HEK293 (cell line): ENCODE measurements around the gene NSMCE4A.

Experiments
- CTCF ChIP-seq: fragments of 450-650 bp; formaldehyde crosslinking; IDR thresholded peaks from 2 replicates; pipeline ENCODE4 v1.5.1; 2016; ENCODE audit warnings: missing biosample characterization, missing genetic modification characterization
- ELK4 ChIP-seq: IDR thresholded peaks from 2 replicates; pipeline ENCODE4 v1.6.1; 2011; ENCODE audit warnings: mild to moderate bottlenecking, low read depth, low read length, borderline replicate concordance
- HIC1 ChIP-seq: fragments of 450-650 bp; formaldehyde crosslinking; IDR thresholded peaks from 2 replicates; pipeline ENCODE4 v1.5.1; 2016; ENCODE audit warnings: missing biosample characterization, missing genetic modification characterization
- KLF1 ChIP-seq: fragments of 450-650 bp; formaldehyde crosslinking; IDR thresholded peaks from 2 replicates; pipeline ENCODE4 v1.5.1; 2016; ENCODE audit warnings: missing biosample characterization, missing genetic modification characterization
- KLF7 ChIP-seq: fragments of 450-650 bp; formaldehyde crosslinking; IDR thresholded peaks from 2 replicates; pipeline ENCODE4 v1.5.1; 2016; ENCODE audit warnings: missing biosample characterization, missing genetic modification characterization, borderline replicate concordance
- PATZ1 ChIP-seq: fragments of 450-650 bp; formaldehyde crosslinking; IDR thresholded peaks from 2 replicates; pipeline ENCODE4 v1.5.1; 2016; ENCODE audit warnings: missing biosample characterization, missing genetic modification characterization
- SP7 ChIP-seq: fragments of 450-650 bp; formaldehyde crosslinking; IDR thresholded peaks from 2 replicates; pipeline ENCODE4 v1.5.1; 2016; ENCODE audit warnings: missing biosample characterization, missing genetic modification characterization
- ZBTB20 ChIP-seq: fragments of 450-650 bp; formaldehyde crosslinking; IDR thresholded peaks from 2 replicates; pipeline ENCODE4 v1.5.1; 2016; ENCODE audit warnings: missing biosample characterization, missing genetic modification characterization
- ZBTB48 ChIP-seq: fragments of 450-650 bp; formaldehyde crosslinking; IDR thresholded peaks from 2 replicates; pipeline ENCODE4 v1.5.1; 2016; ENCODE audit warnings: missing biosample characterization, missing genetic modification characterization
- ZBTB7A ChIP-seq: fragments of 450-650 bp; formaldehyde crosslinking; IDR thresholded peaks from 2 replicates; pipeline ENCODE4 v1.5.1; 2016; ENCODE audit warnings: low read depth, missing biosample characterization, missing genetic modification characterization
- ZNF10 ChIP-seq: fragments of 450-650 bp; formaldehyde crosslinking; IDR thresholded peaks from 2 replicates; pipeline ENCODE4 v1.5.1; 2017; ENCODE audit warnings: missing biosample characterization, missing genetic modification characterization
- ZNF121 ChIP-seq: fragments of 450-650 bp; formaldehyde crosslinking; IDR thresholded peaks from 2 replicates; pipeline ENCODE4 v1.5.1; 2016; ENCODE audit warnings: missing biosample characterization, missing genetic modification characterization
- ZNF423 ChIP-seq: fragments of 450-650 bp; formaldehyde crosslinking; IDR thresholded peaks from 2 replicates; pipeline ENCODE4 v1.5.1; 2016; ENCODE audit warnings: missing biosample characterization, missing genetic modification characterization
- ZNF488 ChIP-seq: fragments of 450-650 bp; formaldehyde crosslinking; IDR thresholded peaks from 2 replicates; pipeline ENCODE4 v1.5.1; 2016; ENCODE audit warnings: missing biosample characterization, missing genetic modification characterization
- ZNF530 ChIP-seq: fragments of 450-650 bp; formaldehyde crosslinking; IDR thresholded peaks from 2 replicates; pipeline ENCODE4 v1.5.1; 2016; ENCODE audit warnings: low read depth, missing biosample characterization, missing genetic modification characterization
- ZNF596 ChIP-seq: fragments of 450-650 bp; IDR thresholded peaks from 2 replicates; pipeline ENCODE4 v1.5.0; 2018; ENCODE audit warnings: missing biosample characterization, mild to moderate bottlenecking, missing genetic modification characterization, moderate library complexity
- ZNF660 ChIP-seq: fragments of 450-650 bp; IDR thresholded peaks from 2 replicates; pipeline ENCODE4 v1.5.1; 2018; ENCODE audit warnings: missing biosample characterization, mild to moderate bottlenecking, missing genetic modification characterization
- ZNF76 ChIP-seq: fragments of 450-650 bp; formaldehyde crosslinking; IDR thresholded peaks from 2 replicates; pipeline ENCODE4; 2016; ENCODE audit warnings: low read depth, missing biosample characterization, missing genetic modification characterization, borderline replicate concordance
- ZNF776 ChIP-seq: fragments of 450-650 bp; formaldehyde crosslinking; IDR thresholded peaks from 2 replicates; pipeline ENCODE4 v1.5.0; 2017; ENCODE audit warnings: missing biosample characterization, missing genetic modification characterization, borderline replicate concordance
- TF ChIP-seq, protein P1 (sequence below): fragments of 450-650 bp; formaldehyde crosslinking; IDR thresholded peaks from 2 replicates; pipeline ENCODE4 v1.5.1; 2016; ENCODE audit warnings: missing biosample characterization, missing genetic modification characterization
- TF ChIP-seq, protein P2 (sequence below): fragments of 450-650 bp; IDR thresholded peaks from 2 replicates; pipeline ENCODE4 v1.5.1; 2018; ENCODE audit warnings: missing biosample characterization, missing genetic modification characterization
- TF ChIP-seq, protein P3 (sequence below): fragments of 450-650 bp; formaldehyde crosslinking; IDR thresholded peaks from 2 replicates; pipeline ENCODE4 v1.5.1; 2016; ENCODE audit warnings: missing biosample characterization, missing genetic modification characterization, low read depth

Gene NSMCE4A

DNA sequence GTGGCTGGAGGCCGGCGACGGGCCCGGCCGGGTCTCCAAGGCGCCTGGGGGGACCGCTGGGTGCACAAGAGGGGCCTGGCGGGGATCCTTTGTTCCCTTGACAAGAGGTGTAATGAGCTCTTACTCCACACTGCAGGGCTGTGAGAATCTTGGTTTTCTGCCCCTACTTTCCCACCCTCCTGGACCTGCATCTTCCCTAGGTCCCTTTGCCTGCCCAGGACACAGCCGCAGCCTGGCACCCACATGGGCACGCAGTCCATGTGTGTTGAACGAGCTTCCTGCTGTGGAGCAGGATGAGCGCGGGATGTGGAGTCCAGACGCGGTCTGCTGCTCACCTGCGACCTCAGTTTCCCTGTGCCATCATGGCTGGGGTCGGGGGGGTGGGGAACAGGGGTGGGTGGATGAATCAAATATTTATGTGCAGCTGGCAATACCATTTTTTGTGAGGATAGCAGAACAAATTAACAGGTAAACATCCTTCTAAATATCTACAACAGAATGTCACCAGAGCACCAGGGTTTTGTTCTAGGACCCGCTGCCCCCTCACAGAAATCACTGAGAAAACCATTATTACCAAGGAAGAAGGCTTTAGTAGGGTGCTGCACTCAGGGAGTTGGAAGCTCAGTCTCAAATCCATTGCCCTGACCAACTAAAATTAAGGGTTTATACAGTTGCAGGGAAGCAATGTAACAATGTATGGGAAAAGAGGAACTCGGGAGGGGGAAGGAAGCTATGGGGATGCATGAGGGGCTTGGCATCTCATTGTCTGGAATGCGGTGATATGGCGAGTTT, 474 bp upstream of the NSMCE4A start (continued):
- TF ChIP-seq ZNF423 (tag by site-specific recombination) (peak; percentile 28; the same call in 1 of the 2 replicates), ZNF596 (tag by site-specific recombination) (no peak), ZNF76 (no peak), ZBTB7A (tag by site-specific recombination) (no peak), SP7 (tag by site-specific recombination) (no peak), KLF1 (tag by site-specific recombination) (no peak), ZNF10 (tag by site-specific recombination) (no peak), PATZ1 (peak; percentile 75), ELK4 (no peak), CTCF (tag by site-specific recombination) (peak; percentile 31; the same call in 1 of the 2 replicates), ZNF121 (no peak), ZNF776 (tag by site-specific recombination) (no peak), HIC1 (tag by site-specific recombination) (no peak; the same call in 1 of the 2 replicates), KLF7 (tag by site-specific recombination) (no peak), ZNF660 (no peak), ZNF488 (tag by site-specific recombination) (no peak), ZBTB20 (tag by site-specific recombination) (peak; percentile 70), ZBTB48 (tag by site-specific recombination) (0 out of 2 replicates have a peak, but pooled peaks have one; percentile 39), ZNF530 (tag by site-specific recombination) (no peak)
- TF ChIP-seq, protein P1, sequence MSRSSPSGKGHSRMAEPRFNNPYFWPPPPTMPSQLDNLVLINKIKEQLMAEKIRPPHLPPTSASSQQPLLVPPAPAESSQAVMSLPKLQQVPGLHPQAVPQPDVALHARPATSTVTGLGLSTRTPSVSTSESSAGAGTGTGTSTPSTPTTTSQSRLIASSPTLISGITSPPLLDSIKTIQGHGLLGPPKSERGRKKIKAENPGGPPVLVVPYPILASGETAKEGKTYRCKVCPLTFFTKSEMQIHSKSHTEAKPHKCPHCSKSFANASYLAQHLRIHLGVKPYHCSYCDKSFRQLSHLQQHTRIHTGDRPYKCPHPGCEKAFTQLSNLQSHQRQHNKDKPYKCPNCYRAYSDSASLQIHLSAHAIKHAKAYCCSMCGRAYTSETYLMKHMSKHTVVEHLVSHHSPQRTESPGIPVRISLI (tag by site-specific recombination), result no peak
- TF ChIP-seq, protein P2, sequence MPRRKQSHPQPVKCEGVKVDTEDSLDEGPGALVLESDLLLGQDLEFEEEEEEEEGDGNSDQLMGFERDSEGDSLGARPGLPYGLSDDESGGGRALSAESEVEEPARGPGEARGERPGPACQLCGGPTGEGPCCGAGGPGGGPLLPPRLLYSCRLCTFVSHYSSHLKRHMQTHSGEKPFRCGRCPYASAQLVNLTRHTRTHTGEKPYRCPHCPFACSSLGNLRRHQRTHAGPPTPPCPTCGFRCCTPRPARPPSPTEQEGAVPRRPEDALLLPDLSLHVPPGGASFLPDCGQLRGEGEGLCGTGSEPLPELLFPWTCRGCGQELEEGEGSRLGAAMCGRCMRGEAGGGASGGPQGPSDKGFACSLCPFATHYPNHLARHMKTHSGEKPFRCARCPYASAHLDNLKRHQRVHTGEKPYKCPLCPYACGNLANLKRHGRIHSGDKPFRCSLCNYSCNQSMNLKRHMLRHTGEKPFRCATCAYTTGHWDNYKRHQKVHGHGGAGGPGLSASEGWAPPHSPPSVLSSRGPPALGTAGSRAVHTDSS, result no peak
- TF ChIP-seq, protein P3, sequence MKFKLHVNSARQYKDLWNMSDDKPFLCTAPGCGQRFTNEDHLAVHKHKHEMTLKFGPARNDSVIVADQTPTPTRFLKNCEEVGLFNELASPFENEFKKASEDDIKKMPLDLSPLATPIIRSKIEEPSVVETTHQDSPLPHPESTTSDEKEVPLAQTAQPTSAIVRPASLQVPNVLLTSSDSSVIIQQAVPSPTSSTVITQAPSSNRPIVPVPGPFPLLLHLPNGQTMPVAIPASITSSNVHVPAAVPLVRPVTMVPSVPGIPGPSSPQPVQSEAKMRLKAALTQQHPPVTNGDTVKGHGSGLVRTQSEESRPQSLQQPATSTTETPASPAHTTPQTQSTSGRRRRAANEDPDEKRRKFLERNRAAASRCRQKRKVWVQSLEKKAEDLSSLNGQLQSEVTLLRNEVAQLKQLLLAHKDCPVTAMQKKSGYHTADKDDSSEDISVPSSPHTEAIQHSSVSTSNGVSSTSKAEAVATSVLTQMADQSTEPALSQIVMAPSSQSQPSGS (tag by site-specific recombination), result no peak
